Muscle layer of duodenum (tissue), 2 donors: ENCODE results near the gene IL1R2.

ENCODE experiments used
- H3K27ac ChIP-seq: one replicate; pipeline ENCODE4 v1.7.0; 2013; ENCODE audit warnings: mild to moderate bottlenecking, low read length
- H3K27me3 ChIP-seq: one replicate; pipeline ENCODE4 v1.7.0; 2013; ENCODE audit warnings: low read depth, mild to moderate bottlenecking, control low read depth, low read length
- H3K36me3 ChIP-seq, 2 donors: one replicate each; pipeline ENCODE4 v1.7.0; 2013; ENCODE audit warnings: low read length in 2 of 2, control low read depth in 1 of 2, mild to moderate bottlenecking in 1 of 2; ENCODE audit not compliant: insufficient read depth in 2 of 2, control insufficient read depth in 1 of 2
- H3K4me1 ChIP-seq, 2 donors: one replicate each; pipeline ENCODE4 v1.7.0; 2013; ENCODE audit warnings: low read length in 2 of 2, mild to moderate bottlenecking in 2 of 2, control low read depth in 1 of 2, moderate library complexity in 1 of 2; ENCODE audit not compliant: insufficient read depth in 2 of 2, control insufficient read depth in 1 of 2
- H3K4me3 ChIP-seq, 2 donors: one replicate each; pipeline ENCODE4 v1.7.0; 2013; ENCODE audit warnings: low read length in 2 of 2, low read depth in 1 of 2, mild to moderate bottlenecking in 1 of 2
- H3K9me3 ChIP-seq, 2 donors: one replicate each; pipeline ENCODE4 v1.7.0; 2013; ENCODE audit warnings: low read length in 2 of 2, control low read depth in 1 of 2, mild to moderate bottlenecking in 1 of 2; ENCODE audit not compliant: control insufficient read depth in 1 of 2
- donor health status: healthy.

Gene IL1R2

GRCh38 chr2:101961338-101962191 lies 30.2 kb upstream of the IL1R2 start:
- Histone ChIP-seq H3K27me3 (no peaks in the 10 kb centered on the region), H3K36me3 (peaks cover 0 to 3% of the 10 kb centered on the region in 2 donors), H3K27ac (peak overlapping the region; percentile 79), H3K4me1 (peaks cover 5 to 21% of the 10 kb centered on the region in 2 donors), H3K4me3 (peak overlapping the region in 1 of 2 donors; percentile 1), H3K9me3 (no peaks in the 10 kb centered on the region)

- H3K9me3 ChIP-seq, result no peaks in the 10 kb centered on the region
- H3K4me1 ChIP-seq, result peaks cover 5 to 21% of the 10 kb centered on the region in 2 donors
- no peak overlapping the region for H3K4me3 ChIP-seq
- no peaks in the 10 kb centered on the region for H3K27me3 ChIP-seq
- peak overlapping the region; percentile 25 for H3K27ac ChIP-seq
- H3K36me3 ChIP-seq, result peaks cover 0 to 3% of the 10 kb centered on the region in 2 donors
Observed at GRCh38 chr2:101962309-101962708, 29.5 kb upstream of the IL1R2 start.

- no peaks in the 10 kb centered on the region for H3K9me3 ChIP-seq
- H3K27ac ChIP-seq, result no peak overlapping the region
- H3K4me3 ChIP-seq, result no peak overlapping the region
- no peaks in the 10 kb centered on the region for H3K27me3 ChIP-seq
- peaks cover 0 to 3% of the 10 kb centered on the region in 2 donors for H3K36me3 ChIP-seq
- peaks cover 5 to 21% of the 10 kb centered on the region in 2 donors for H3K4me1 ChIP-seq
Observed at GRCh38 chr2:101963198-101963597, 28.6 kb upstream of the IL1R2 start.

- Histone ChIP-seq H3K36me3 (no peaks in the 10 kb centered on the region), H3K4me1 (no peaks in the 10 kb centered on the region), H3K9me3 (no peaks in the 10 kb centered on the region), H3K27me3 (no peaks in the 10 kb centered on the region), H3K27ac (no peak overlapping the region), H3K4me3 (no peak overlapping the region)
Observed at GRCh38 chr2:101967826-101968513, 23.8 kb upstream of the IL1R2 start.

- H3K4me1 ChIP-seq, result peaks cover 0 to 5% of the 10 kb centered on the region in 2 donors
- H3K27ac ChIP-seq, result no peak overlapping the region
- H3K27me3 ChIP-seq, result no peaks in the 10 kb centered on the region
Observed at GRCh38 chr2:101969723-101970122, 22.0 kb upstream of the IL1R2 start.

GRCh38 chr2:101970901-101971300 lies 20.9 kb upstream of the IL1R2 start:
- H3K9me3 ChIP-seq, result no peaks in the 10 kb centered on the region
- H3K4me3 ChIP-seq, result no peak overlapping the region
- H3K36me3 ChIP-seq, result no peaks in the 10 kb centered on the region
- H3K4me1 ChIP-seq, result peaks cover 0 to 5% of the 10 kb centered on the region in 2 donors
- no peaks in the 10 kb centered on the region for H3K27me3 ChIP-seq
- H3K27ac ChIP-seq, result no peak overlapping the region

More at GRCh38 chr2:101969723-101970122, 22.0 kb upstream of the IL1R2 start:
- no peaks in the 10 kb centered on the region for H3K36me3 ChIP-seq
- H3K4me3 ChIP-seq, result no peak overlapping the region
- H3K9me3 ChIP-seq, result no peaks in the 10 kb centered on the region

GRCh38 chr2:101971836-101972235 lies 19.9 kb upstream of the IL1R2 start:
- Histone ChIP-seq H3K36me3 (no peaks in the 10 kb centered on the region), H3K4me3 (no peak overlapping the region), H3K27ac (no peak overlapping the region), H3K4me1 (peaks cover 0 to 5% of the 10 kb centered on the region in 2 donors), H3K9me3 (no peaks in the 10 kb centered on the region), H3K27me3 (no peaks in the 10 kb centered on the region)

GRCh38 chr2:101972621-101973434 lies 18.9 kb upstream of the IL1R2 start:
- Histone ChIP-seq H3K36me3 (no peaks in the 10 kb centered on the region), H3K9me3 (no peaks in the 10 kb centered on the region), H3K27me3 (no peaks in the 10 kb centered on the region), H3K4me1 (peaks cover 0 to 5% of the 10 kb centered on the region in 2 donors), H3K4me3 (no peak overlapping the region), H3K27ac (no peak overlapping the region)

GRCh38 chr2:101974663-101975062 lies 17.1 kb upstream of the IL1R2 start:
- Histone ChIP-seq H3K4me3 (no peak overlapping the region), H3K9me3 (no peaks in the 10 kb centered on the region), H3K27me3 (no peaks in the 10 kb centered on the region), H3K27ac (no peak overlapping the region), H3K36me3 (no peaks in the 10 kb centered on the region), H3K4me1 (peaks cover 0 to 5% of the 10 kb centered on the region in 2 donors)

GRCh38 chr2:101975171-101975870 lies 16.4 kb upstream of the IL1R2 start:
- H3K9me3 ChIP-seq, result no peaks in the 10 kb centered on the region
- no peak overlapping the region for H3K4me3 ChIP-seq

More at GRCh38 chr2:101975171-101975870, 16.4 kb upstream of the IL1R2 start:
- H3K27me3 ChIP-seq, result no peaks in the 10 kb centered on the region
- H3K4me1 ChIP-seq, result peaks cover 0 to 5% of the 10 kb centered on the region in 2 donors
- no peak overlapping the region for H3K27ac ChIP-seq
- no peaks in the 10 kb centered on the region for H3K36me3 ChIP-seq
